A673 (cell line): ENCODE data around the gene C1orf159. TPM values are rescaled to one million over a fixed set of nuclear protein-coding genes. Genes with fewer than 3 reads are reported as not detected.

Experiments
- BruUV-seq: library from RNA; stranded (reverse); fragments of 400-500 nt; replicated peaks from 2 replicates; lab custom pipeline; 2021; lab: Mats Ljungman, UMichigan
- CTCF ChIA-PET: fragments of 300-600 bp; sonication (Branson Sonifier 250); formaldehyde crosslinking; loops from one replicate; lab custom pipeline; 2022; ENCODE audit warnings: antibody characterized with exemption; lab: Charles Lee
- POLR2A ChIA-PET: fragments of 300-600 bp; sonication (Branson Sonifier 250); formaldehyde crosslinking; loops from one replicate; lab custom pipeline; 2022; ENCODE audit warnings: antibody characterized with exemption; ENCODE audit not compliant: low non-redundant PET; lab: Charles Lee
- DNase-seq: peaks from one replicate; pipeline ENCODE4 v3.0.0-alpha.2; 2015; ENCODE audit warnings: low spot score
- H3K27ac ChIP-seq: fragments of 200-600 bp; sonication (generic); 2 replicates; pipeline ENCODE4 v1.5.1; 2016; ENCODE audit warnings: mixed run types, low read depth, mild to moderate bottlenecking, mixed read lengths, antibody characterized with exemption, low read length; ENCODE audit not compliant: poor library complexity, severe bottlenecking
- H3K27me3 ChIP-seq: fragments of 200-600 bp; sonication (generic); replicated peaks from 2 replicates; pipeline ENCODE4 v1.6.1; 2017; ENCODE audit warnings: mixed run types, low read depth, mild to moderate bottlenecking, mixed read lengths, antibody characterized with exemption, low read length; ENCODE audit not compliant: insufficient read depth, poor library complexity
- H3K36me3 ChIP-seq: fragments of 200-600 bp; sonication (generic); 2 replicates; pipeline ENCODE4 v1.6.1; 2016; ENCODE audit warnings: mixed run types, mild to moderate bottlenecking, mixed read lengths, antibody characterized with exemption, low read length; ENCODE audit not compliant: insufficient read depth, poor library complexity, severe bottlenecking
- H3K4me1 ChIP-seq: fragments of 200-600 bp; sonication (generic); 2 replicates; pipeline ENCODE4 v1.6.1; 2017; ENCODE audit warnings: mixed run types, mild to moderate bottlenecking, mixed read lengths, antibody characterized with exemption, low read length; ENCODE audit not compliant: insufficient read depth, poor library complexity, severe bottlenecking
- H3K4me3 ChIP-seq: fragments of 200-600 bp; sonication (generic); 2 replicates; pipeline ENCODE4 v1.5.1; 2016; ENCODE audit warnings: low read depth, mixed run types, mild to moderate bottlenecking, mixed read lengths, low read length; ENCODE audit not compliant: poor library complexity, severe bottlenecking
- H3K9me3 ChIP-seq: fragments of 200-600 bp; sonication (generic); 2 replicates; pipeline ENCODE4 v1.6.1; 2016; ENCODE audit warnings: mixed run types, low read depth, mild to moderate bottlenecking, mixed read lengths, antibody characterized with exemption, low read length; ENCODE audit not compliant: poor library complexity, severe bottlenecking
- CTCF ChIP-seq: fragments of 300-800, 200-600 bp; sonication (generic); conservative IDR thresholded peaks from 2 replicates; pipeline ENCODE4 v1.5.1; 2017; ENCODE audit warnings: low read depth, mild to moderate bottlenecking, antibody characterized with exemption, low read length, moderate library complexity, mixed read lengths
- EZH2 ChIP-seq: fragments of 200-600 bp; sonication (generic); IDR thresholded peaks from 2 replicates; pipeline ENCODE4 v1.6.1; 2017; ENCODE audit warnings: borderline replicate concordance, low read depth, mild to moderate bottlenecking, mixed read lengths, antibody characterized with exemption, low read length; ENCODE audit not compliant: poor library complexity, severe bottlenecking
- intact Hi-C: fragments of 100-400 bp; cut with micrococcal nuclease; formaldehyde crosslinking; loops from one replicate; pipeline ENCODE4 v1.10.0; 2022; ENCODE audit not compliant: unreplicated experiment
- total RNA-seq: library from RNA; stranded (reverse); gene quantifications from 2 replicates; pipeline ENCODE4 v1.2.3, GENCODE V29; 2021

The C1orf159 gene
- total RNA-seq, 1 experiment from 2014 or later: 26.8 TPM

- POLR2A ChIA-PET: interaction anchor here (0.9 kb wide), 1 partner anchor 184 kb away, joined by 5 read pairs; no protein-coding TSS in a partner anchor
- BruUV-seq: no TSS peak
- DNase-seq: no peak
- Histone ChIP-seq H3K9me3 (no peaks in the 10 kb centered on the region), H3K4me1 (peaks cover 15% of the 10 kb centered on the region), H3K36me3 (no peaks in the 10 kb centered on the region), H3K27ac (no peak overlapping the region), H3K4me3 (no peak overlapping the region), H3K27me3 (no peaks in the 10 kb centered on the region)
- CTCF ChIA-PET: interaction anchor here (1.0 to 1.9 kb wide), 2 partner anchors 171 to 251 kb away, joined by 3 to 17 read pairs; no protein-coding TSS in a partner anchor
- TF ChIP-seq CTCF: no peak
- no peak for TF ChIP-seq EZH2
- intact Hi-C loops: loop anchor here (5.0 kb wide), 2 partner anchors 111 to 186 kb away; partner anchors contain the start of genes ACAP3, B3GALT6, PUSL1 and SDF4
Measured at GRCh38 chr1:1120866-1121591, 5.1 kb upstream of the C1orf159 start.

GRCh38 chr1:1120096-1120495 is 4.2 kb upstream of the C1orf159 start:
- TF ChIP-seq CTCF (no peak), EZH2 (no peak)
- intact Hi-C loops: loop anchor here (5.0 kb wide), 2 partner anchors 112 to 187 kb away; partner anchors contain the start of genes ACAP3, B3GALT6, PUSL1 and SDF4
- ChIA-PET POLR2A (no interaction called here), CTCF (no interaction called here)
- no TSS peak for BruUV-seq
- Histone ChIP-seq H3K27me3 (no peaks in the 10 kb centered on the region), H3K4me1 (peaks cover 15% of the 10 kb centered on the region), H3K36me3 (no peaks in the 10 kb centered on the region), H3K9me3 (no peaks in the 10 kb centered on the region), H3K27ac (no peak overlapping the region), H3K4me3 (no peak overlapping the region)
- DNase-seq: no peak

DNA sequence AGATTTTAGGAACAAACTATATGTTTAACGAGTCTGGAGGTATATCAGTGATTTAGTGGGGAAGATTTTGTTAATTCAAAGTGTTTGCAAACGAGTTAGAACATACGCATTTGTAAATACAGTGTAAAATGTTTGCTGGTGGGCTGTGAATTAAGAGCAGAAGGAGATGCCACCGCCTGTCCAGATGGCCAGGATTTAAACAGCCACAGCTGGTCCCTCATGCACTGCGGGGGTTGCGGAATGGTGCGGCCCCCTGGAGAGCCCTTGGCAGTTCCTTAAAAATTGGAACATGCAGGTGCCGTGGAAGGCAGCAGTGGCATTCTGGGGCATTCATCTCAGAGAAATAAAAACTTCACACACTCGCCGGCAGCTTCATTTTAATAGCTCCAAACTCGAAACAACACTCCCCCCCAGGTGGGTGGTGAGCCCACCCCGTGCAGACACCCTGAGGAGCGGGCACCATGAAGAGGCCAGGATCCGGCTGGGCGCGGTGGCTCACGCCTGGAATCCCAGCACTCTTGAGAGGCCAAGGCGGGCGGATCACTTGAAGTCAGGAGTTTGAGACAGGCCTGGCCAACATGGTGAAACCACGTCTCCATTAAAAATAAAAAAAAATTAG is 3.5 kb upstream of the C1orf159 start:
- Histone ChIP-seq H3K4me3 (no peak overlapping the region), H3K36me3 (no peaks in the 10 kb centered on the region), H3K27ac (no peak overlapping the region), H3K9me3 (no peaks in the 10 kb centered on the region), H3K4me1 (peaks cover 15% of the 10 kb centered on the region), H3K27me3 (no peaks in the 10 kb centered on the region)
- no peak for DNase-seq
- intact Hi-C loops: loop anchor here (10.0 kb wide), 2 partner anchors 85 to 255 kb away; partner anchors contain the start of gene AURKAIP1
- no peak for TF ChIP-seq CTCF
- no peak for TF ChIP-seq EZH2
- CTCF ChIA-PET: no interaction called here
- BruUV-seq: no TSS peak
- POLR2A ChIA-PET: no interaction called here
